ENCODE results near the gene TRPM8.

DNA sequence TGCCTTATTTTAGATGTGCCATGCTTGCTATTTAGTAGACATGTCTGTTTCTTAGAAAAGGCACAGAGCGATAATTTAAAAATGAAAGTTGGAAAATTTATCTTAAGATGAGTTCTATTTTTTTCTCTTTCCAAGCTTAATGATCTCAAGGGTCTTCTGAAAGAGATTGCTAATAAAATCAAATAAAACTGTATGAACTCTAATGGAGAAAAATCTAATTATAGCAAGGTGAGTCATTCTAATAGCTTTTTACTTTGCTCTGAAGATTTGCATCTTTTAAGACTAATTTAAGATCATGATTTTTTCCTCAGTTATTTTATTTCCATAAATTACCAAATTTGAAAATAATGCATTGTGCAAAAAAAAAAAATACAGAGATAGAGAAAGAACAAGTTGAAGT lies 97.3 kb downstream of the TRPM8 start:
- no peak for TF ChIP-seq CTCF (IDR thresholded peaks at IDR 0.05)
- TF ChIP-seq ZFX (IDR thresholded peaks at IDR 0.05; ENCODE audit: borderline replicate concordance) = no peak

Data from 22Rv1 (cell line).